Activated T-cell treated with anti-CD3 and anti-CD28 coated beads for 4 hours (primary cell): ENCODE data around the gene TMEM150C.

ENCODE experiments used
- DNase-seq: peaks from one replicate; pipeline ENCODE4 v3.0.0-alpha.2; 2020

TMEM150C gene

DNA sequence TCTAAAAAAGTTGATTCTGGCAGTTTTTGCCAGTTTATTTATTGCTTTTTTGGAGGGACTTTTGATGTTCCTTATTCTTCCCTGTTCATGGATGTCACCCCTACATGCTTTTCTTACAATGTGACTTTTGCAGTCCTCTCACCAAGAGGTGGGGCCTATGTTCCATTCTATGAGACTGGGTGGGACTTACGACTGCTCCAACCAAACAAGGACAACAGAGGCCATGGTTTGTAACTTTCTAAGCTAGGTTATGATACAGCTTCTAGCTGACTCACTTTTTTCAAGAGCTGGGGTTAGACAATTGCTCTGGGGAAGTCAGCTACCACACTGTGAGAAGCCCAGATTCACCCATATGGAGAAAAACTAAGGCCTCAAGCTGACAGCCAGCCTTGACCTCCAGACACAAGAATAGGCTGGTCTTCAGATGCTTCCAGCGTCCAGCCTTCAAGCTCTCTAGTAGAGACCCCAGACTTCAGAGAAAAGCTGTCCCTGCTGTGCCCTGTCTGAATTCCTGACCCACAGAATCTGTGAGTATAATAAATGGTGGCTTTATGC lies 91.9 kb downstream of the TMEM150C start:
- DNase-seq = no peak

GRCh38 chr4:82467471-82467870 lies 94.3 kb downstream of the TMEM150C start:
- no peak for DNase-seq

- no peak for DNase-seq
Measured at GRCh38 chr4:82463221-82463620, 98.6 kb downstream of the TMEM150C start.

DNA sequence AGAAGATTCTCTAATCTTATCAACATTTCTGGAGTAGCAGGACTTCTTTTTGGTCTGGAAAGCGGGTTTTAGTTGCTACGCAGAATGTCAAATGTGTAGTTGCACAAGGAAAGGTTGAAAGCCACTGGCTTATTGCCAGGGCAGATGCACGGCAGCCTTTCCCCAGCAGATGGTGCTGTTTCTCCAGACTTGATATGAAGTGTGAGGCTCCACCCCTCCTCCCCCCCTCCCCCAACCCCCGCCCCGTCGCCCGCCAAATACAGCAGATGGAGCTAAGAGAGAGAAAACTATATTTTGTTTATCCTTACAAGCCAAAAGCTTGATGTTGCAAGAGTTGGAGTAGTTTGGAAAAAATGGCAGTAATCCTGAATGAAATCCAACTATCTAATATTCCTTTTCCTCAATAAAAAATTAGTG lies 99.4 kb downstream of the TMEM150C start:
- DNase-seq = peak; percentile 80

DNA sequence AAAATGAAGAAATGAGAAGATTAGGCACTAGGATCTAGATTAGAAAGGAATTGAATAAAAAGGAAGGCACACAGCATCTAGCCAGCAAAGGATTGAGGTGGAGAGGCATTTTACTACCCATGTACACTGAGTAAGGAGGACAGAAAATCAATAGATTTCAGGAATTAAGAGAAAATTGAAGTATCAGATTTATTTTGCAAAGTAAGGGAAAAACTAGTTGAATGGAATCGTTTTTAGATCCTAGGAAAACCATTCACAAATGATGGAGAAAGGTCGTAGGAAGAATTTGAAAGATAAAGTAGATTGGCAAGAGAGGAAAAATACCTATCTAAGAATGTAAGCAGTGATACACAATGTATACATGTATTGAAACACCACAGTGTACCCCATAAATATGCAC lies 100.1 kb downstream of the TMEM150C start:
- DNase-seq = no peak

- DNase-seq = no peak
Measured at GRCh38 chr4:82458729-82459128, 103.1 kb downstream of the TMEM150C start.

DNA sequence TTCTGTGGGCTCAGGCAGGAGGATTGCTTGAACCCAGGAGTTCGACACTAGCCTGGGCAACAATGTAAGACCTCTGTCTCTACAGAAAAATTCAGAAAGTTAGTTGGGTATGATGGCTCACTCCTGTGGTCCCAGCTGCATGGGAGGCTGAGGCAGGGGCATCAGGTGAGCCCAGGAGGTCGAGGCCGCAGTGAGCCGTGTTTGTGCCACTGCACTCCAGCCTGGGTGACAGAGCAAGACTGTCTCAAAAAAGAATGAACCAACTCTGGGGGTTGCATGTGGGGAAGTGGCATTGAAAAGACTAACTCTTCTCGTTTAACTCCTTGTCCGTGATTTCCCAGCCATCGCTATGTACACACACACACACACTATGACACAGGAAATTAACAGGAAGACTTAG lies 104.5 kb downstream of the TMEM150C start:
- DNase-seq = no peak

- no peak for DNase-seq
Measured at GRCh38 chr4:82452026-82452425, 109.8 kb downstream of the TMEM150C start.

DNA sequence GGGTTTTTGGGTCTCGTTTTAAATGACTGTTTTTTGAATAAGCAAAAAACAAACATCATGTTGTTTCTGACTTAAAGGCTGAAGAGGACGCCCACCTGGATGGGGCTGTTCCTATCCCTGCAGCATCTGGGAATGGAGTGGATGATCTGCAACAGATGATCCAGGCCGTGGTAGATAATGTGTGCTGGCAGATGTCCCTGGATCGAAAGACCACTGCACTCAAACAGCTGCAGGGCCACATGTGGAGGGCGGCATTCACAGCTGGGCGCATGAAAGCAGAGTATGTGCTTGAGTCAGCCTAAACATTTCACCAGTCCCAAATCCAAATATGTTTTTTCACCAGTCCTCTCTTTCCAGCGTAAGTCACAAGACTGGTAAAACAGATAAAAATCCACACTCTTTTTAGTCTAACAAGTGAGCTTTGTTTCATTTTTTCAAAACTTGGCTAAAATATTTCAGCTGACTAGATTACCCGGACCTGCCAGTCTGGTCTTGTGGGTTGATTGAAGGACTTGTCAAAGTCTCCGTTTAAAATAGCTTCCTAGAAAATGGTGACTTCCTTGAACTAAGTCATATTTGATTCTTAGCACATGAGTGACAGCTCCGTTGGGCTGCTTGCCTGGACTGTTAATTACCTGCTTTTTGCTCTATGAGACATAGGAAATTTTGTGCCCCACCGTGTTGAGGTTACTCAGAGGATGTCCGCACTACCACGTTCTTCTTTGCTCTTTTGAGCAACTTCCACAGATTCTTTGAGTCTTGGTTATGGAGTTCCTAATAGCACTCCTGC lies 110.6 kb downstream of the TMEM150C start:
- no peak for DNase-seq

- DNase-seq = no peak
Measured at GRCh38 chr4:82447886-82448285, 113.9 kb downstream of the TMEM150C start.

- DNase-seq = no peak
Measured at GRCh38 chr4:82439088-82439487, 122.7 kb downstream of the TMEM150C start.

GRCh38 chr4:82437285-82438005 lies 124.3 kb downstream of the TMEM150C start:
- no peak for DNase-seq

GRCh38 chr4:82436780-82437179 lies 125.0 kb downstream of the TMEM150C start:
- no peak for DNase-seq

DNA sequence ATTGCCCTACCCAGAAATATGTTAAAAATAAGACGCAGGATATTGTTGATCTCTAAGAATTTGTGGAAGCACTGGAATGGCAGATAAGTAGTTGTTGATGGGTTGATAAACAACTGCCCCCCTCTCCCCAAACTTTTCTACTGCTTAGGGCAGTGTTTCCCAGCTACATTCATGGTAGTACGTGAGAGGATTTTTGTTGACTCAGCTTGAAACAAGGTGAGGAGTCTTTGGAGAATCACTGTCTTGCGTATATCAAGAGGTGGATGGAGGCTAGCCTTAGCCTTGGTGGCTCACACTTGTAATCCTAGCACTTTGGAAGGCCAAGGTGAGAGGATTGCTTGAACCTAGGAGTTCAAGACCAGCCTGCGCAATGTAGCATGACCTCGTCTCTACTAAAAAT lies 125.7 kb downstream of the TMEM150C start:
- no peak for DNase-seq

GRCh38 chr4:82434949-82435348 lies 126.8 kb downstream of the TMEM150C start:
- no peak for DNase-seq

DNA sequence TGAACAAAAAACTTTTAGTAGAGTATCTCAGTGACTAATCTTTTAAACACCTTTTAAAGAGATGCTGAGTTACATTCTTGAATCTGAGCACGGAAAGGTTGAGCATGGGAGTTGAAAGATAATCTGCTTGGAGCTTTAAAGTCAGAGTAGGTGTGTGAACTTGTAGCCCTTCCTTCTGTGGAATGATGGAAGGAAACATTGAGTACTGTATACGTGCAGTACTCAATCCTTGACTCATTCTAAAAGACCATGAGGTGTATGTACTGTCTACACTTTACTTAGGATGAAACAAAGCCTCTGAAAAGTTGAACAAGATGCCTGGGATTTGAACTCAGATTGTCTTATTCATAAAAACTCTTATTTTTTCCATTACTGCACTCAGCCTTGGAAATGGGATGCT lies 128.0 kb downstream of the TMEM150C start:
- no peak for DNase-seq
